Measurements from ENCODE around the gene UNC5CL. TPM values are rescaled to one million over a fixed set of nuclear protein-coding genes. Genes with fewer than 3 reads are reported as not detected.
A peak's percentile ranks its signal among the peaks of the same experiment; 100 is the strongest.

Gene UNC5CL, protein sequence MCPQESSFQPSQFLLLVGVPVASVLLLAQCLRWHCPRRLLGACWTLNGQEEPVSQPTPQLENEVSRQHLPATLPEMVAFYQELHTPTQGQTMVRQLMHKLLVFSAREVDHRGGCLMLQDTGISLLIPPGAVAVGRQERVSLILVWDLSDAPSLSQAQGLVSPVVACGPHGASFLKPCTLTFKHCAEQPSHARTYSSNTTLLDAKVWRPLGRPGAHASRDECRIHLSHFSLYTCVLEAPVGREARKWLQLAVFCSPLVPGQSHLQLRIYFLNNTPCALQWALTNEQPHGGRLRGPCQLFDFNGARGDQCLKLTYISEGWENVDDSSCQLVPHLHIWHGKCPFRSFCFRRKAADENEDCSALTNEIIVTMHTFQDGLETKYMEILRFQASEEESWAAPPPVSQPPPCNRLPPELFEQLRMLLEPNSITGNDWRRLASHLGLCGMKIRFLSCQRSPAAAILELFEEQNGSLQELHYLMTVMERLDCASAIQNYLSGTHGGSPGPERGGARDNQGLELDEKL
- total RNA-seq (2014; rRNA removed; shearing (Covaris generic)) = 0.62 TPM in 1 of 2 replicates, not detected in the other

DNA sequence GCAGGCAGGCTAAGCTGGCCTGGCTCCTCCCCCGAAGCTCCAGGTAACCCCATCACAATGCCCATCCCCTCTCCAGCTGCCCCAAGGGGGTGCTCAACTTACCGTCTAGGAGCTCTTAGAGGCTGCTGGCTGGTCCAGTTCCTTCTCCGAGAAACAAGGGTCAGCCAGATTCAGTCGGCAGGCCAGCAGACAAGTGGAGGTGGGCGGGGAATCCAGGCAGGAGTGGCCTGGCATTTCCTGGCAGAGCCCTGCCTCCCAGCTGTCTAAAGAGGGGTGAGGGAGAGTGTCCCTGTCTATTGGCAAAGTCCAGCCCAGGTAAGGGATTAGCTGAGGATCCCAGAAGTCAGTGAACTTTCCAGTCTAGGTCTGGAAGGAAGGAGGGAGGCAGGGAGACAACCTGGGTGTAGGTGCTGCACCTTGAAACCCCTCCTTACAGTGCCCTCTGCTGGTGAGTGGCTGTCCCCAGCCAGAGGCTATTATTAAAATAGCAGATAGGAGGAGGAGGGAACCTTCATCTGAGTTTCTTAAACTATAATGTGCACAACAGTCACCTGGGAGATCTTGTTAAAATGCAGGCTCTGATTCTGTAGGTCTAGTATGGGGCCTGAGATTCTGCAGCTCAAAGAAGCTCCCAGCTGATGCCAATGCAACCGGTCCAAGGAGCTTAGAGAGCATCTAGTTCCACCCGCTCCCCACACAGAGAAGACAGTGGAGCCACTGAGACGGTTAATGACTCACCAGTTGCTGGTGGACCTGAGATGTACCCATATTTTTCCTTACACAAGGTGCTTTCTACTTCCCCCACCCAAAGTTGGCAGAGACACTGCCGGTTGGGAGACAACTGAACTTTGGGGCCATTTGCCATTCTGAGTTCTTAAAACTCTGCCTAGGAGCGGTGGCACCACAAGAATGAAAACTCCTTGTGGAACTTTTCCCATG is at the start of gene UNC5CL:
Gene UNC5CL (minus strand): TSS at position 162 of the 939 bp plus-strand sequence. CDS start 4,147 bp downstream, outside the sequence.
- peak; percentile 33 for DNase-seq (ENCODE audit: low spot score)

DNA sequence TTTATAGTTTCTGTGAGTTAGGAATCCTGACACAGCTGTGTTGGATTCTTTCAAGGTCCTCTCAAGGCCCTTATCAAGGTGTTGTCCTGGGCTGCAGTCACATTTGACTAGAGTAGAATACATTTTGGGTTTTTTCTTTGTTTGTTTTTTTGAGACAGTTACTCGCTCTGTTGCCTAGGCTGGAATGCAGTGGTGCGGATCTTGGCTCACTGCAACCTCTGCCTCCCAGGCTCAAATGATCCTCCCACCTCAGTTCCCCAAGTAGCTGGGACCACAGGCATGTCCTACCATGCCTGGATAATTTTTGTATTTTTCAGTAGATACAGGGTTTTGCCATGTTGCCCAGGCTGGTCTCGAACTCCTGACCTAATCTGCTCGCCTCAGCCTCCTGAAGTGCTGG is 49.4 kb upstream of the UNC5CL start:
- no peak for DNase-seq (ENCODE audit: low spot score)

DNA sequence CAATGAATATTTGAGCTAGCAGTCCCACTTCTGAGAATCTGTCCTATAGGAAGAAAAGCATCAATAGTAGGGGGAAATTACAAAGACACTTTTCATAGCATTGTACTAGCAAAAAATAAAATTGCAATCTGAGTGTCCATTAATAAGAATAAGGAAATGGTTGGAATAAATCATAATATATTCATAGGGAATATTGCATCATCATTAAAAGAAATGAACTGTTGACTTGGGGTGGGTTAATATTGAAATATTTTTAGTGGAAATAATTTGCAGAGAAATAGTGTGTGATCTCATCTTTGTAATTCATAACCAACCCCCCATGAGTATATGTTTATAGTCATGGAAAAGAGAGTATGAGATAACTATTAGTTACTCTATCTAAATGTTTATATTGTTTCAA is 46.2 kb upstream of the UNC5CL start:
- no peak for DNase-seq (ENCODE audit: low spot score)

DNA sequence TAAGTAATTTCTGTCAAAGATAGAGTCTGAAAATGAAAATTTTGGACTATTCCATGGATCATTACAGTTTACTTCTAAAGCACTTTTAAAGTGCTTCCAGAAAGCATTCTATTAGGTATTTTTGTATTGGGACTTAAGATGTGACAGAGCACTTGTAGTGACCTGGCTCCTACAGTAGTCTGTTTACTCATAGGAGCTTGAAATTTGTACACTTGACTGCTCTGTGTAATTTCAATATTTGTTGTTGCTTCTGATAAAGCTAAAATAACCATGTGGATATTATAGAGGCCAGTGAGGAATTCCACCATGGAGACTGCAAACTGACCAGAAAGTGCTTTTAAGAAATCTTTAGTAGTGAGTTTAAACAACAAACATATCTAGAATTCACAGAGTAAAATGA is 44.1 kb upstream of the UNC5CL start:
- no peak for DNase-seq (ENCODE audit: low spot score)

DNA sequence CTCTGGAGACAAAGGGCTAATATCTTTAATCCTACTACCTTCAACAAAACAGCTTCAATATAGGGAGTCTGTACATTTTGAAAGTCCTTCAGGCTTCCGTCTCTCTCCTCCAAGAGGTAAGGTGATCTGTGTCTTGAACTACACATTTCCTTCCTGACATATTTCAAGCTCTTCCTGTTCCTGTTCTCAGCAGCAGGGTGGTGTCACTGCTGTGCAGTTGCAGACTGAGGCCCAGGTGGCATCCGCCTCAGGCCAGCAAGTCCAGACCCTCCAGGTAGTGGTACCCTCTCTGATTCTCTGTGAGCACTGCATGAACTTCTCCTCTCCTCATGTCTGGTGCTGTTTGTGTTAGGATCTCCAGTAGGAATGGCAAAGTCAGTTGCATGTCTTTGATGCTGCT is 41.6 kb upstream of the UNC5CL start:
- DNase-seq (ENCODE audit: low spot score) = no peak

DNA sequence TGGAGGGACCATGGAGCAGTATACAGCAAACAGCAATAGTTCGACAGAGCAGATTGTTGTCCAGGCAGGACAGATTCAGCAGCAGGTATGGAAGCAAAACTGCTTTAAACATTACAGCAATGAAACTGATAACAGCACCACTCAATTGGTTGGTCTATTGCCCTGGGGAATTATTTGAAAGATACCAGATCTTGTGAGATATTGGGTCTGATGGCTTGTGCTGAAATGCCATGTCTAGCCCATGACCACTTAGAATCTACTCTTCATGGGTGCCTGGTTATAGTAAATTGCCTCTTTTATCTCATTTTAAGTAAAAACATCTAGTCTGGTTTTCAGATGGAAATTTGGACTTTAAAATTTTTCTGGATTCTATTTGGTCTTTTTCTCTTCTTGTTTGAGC is 40.1 kb upstream of the UNC5CL start:
- no peak for DNase-seq (ENCODE audit: low spot score)

DNA sequence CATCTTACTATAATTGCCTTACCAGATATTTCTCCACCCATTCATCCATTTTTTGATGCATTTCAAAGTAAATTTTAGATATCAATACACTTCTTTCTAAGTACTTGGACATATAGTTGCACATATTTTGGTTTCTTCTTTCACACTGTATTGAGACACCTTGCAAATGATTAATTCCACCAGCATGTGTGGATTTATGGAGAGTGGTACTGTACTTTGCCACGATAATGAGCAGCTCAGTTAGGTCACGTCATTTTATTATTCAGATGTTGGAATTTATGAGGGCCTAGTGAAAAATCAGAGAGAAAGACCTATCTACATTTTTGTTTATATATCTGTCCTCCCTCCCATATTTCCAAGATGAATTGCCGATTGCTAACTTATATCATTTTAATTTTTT is 39.1 kb upstream of the UNC5CL start:
- no peak for DNase-seq (ENCODE audit: low spot score)

DNA sequence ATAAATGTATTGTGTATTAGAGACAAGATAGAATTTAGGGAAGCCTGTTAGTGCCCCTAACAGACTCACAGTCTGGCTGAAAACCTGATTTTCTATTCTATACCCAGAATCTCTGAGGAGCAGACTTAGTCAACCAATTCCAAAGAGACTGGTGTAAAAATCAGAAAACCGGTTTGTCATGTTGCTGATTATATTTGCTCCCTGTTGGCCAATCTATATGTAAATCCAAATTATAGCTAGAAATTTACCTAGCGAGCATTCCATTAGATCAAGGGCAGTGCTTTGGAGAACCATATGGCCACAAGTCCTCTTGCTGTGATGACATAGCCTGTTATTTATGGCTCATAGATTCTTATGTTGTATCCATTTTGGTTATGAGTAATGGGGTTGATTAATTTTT is 38.5 kb upstream of the UNC5CL start:
- DNase-seq (ENCODE audit: low spot score) = no peak

DNA sequence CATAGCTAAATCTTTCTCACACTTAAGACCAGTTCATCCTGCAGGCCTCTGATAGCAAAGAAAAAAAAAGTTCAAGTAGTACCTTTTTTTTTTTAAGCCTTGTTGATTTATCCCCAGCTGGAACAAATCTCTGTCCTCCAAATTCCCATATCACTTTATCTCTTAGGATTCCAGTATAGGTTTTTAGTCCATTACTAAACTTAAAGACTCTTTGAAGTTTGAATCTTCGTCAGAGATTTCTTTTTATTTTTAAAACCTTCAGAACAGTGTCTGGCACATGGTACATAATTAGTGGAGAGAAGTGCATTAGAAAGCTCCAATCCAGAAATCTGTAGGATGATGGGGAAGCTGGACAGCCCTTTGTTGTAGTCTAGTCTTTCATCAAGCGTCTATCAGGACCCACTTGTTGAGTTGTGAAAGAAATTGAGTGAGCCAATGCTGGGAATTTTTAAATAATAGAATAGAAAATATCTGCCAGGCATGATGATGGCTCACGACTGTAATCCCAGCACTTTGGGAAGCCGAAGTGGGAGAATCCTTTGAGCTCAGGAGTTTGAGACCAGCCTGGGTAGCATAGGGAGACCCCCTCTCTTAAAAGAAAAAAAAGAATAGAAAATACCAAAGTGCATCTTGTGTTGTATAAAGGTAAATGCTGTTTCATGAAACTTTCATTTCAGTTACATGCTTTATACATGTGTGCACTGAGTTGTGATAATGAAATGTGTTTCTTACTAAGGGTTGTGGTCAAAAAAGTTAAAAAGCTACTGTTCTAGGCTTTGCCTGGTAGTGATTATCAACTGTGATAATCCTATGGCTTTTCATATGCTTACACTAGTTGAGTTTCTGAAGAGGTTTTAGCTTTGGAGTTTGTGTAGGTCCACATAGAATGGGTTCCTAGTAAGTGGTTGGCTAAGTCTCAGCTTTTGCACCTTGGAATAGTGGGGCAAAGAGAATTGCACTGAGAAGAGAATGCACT is 36.9 kb upstream of the UNC5CL start:
- DNase-seq (ENCODE audit: low spot score) = no peak

DNA sequence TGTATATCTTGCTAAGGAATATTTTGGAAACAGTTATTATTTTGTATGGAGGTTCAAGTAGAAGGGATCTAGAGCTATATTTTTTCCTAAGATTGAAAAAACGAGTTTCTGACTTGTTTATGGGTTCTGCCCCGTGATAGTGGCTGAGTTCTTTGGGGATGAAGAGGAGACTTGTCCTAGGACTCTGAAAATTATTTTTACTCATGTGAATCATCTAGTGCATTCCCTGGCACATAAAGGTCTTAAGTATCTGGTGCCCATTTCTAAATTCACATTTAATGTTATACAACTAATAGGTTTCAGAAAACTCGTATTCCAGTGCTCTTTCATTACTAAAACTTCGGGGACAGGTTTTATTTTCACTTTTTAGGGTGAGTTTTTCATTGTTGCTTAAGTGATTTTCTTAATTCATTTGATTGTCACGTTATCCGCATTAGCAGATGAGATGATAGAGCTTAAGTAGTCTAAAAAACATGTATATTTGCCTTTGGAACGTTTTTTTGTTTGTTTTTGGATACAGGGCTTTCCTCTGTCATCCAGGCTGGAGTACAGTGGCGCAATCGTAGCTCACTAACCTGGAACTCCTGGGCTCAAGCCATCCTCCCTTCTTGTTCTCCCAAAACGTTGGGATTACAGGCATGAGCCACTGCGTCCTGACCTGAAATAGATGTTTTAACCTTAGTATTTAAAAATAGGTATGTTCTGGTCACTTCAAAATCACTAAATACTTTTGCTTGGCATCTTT is 35.8 kb upstream of the UNC5CL start:
- no peak for DNase-seq (ENCODE audit: low spot score)

DNA sequence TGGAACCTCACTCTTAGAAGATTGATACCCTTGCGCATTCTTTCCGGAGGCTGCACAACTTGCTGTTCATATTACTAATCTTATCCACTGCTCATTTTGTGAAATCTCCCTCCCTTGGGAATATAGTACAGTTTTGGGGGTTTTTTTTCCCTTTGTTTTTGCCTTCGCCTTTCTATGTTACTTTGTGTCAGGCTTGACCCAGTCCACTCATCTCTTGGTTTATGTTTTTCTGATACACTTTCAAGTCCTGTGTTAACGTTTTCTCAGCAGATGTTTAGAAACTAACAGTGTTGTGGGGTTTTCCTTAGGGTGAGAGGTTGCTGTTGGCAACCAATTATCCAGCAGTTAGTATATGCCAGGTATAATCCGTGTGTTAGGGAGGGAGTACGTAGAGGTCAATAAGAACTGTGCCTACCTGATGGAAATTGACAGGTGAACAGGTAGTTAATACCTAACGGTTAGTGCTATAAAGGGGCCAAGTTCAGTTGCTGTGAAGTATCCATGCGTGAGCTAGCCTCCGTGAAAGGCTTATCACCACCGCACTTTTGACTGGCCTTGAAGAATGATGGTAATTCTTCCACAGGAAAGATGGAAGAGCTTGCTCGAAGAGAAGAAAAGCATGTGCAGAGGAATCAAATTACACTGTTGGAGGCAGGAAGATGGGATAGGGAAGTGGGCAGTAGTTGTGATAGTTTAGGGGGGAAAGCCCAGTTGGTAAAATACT is 35.1 kb upstream of the UNC5CL start:
- DNase-seq (ENCODE audit: low spot score) = peak; percentile 11

DNA sequence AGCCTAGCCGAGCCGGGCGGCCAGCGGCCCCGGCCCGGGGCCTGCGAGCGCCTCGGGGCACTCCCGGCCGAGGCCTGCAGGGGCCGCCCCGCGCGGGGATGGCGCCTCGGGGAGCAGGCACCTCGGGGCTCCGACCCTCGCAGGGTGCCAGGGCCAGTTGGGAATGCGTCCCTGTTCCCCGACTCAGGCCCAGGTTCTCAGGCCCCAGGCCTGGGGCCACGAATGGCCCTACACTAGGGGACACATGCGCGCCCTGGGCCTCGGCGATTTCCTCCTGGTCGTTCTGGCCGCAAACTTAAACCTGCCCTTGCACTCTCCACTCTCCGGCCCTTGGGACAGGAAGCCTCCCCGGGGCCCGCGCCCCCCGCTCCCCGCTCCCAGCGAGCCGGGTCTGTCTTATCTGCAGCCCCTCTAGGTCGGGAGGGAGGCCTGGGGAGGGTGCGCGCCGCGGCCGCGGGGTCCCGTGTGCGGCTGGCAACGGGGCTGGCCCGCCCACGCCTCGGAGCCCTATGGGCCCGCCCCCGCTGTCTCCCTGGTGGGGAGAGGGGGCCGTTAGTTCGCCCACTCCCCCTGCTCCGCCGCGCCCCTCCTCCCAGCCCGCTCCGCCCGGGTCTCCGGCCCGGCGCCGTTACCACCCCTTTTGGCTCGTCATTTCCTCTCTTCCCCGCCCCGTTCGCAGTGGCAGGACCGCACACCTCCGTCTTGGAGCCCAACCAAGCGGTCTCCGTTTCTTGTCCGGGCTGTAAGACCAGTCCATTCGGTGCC is 34.4 kb upstream of the UNC5CL start:
- peak; percentile 62 for DNase-seq (ENCODE audit: low spot score)

DNA sequence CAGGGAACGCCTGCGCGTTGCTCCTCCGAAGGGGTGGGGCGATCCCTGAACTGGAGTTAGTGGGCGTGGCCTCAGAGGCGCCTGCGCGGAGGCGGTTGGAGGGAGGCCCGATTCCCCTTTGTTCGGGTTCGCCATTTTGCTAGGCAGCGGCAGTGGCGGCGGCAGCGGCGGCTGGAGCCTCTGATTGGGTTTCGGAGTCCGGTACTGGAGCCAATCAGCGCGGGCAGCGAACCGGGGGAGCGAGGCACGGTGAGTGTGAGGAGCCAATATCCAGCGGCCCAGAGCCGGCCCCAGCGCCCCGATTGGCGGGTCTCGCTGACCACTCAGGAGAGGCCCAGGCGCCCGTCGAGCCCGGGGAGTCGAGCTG is 33.8 kb upstream of the UNC5CL start, which contains the start of gene NFYA:
Gene NFYA (plus strand): TSS at position 139 of the 367 bp plus-strand sequence. CDS start 6,116 bp downstream, outside the sequence.
- no peak for DNase-seq (ENCODE audit: low spot score)

DNA sequence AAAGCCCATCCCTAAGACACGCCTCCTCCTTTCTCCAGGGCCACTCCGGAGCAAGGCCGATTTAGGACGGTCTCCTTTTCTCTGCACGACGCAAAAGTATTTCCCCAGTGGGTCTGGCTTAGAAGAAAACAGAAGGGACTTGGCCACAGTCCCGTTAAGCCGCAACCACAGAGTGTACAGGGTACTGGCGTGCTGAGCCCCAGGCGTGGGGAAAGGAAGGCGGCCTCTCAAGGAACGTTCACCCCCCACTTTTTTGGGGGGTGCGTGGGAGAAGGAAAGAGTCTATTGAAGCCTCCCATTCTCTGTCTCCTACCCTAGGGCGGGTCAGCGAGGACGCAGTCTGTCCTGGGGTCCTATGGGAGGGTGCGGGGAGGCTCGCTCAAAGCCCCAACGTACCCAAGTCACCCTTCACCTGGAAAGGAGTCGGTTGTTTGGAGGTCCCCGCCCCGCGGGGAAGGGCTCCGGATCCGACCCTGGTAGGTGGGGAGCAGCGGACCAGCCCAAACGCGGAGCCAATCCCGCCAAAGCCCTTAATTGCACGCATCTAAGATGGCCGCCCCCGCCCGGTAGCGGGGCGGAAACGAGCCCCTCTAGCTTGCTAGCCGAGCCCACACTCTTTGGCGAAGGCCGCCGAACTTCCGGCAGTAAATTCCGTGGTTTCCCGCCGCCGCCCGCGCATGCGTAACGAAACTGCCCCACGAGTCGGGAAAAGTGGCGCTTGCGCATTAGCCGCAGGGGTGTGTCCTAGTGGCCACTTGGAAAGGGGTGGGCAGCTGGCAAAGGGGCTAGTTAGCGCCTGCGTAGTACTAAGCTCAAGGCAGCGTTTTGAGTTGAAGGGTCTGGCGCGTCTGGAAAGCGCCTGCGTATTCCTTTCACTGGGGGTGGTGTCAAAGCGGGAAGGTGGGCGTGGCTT is 33.2 kb upstream of the UNC5CL start, which contains the start of gene OARD1:
Gene OARD1 (minus strand): TSS at position 434 of the 913 bp plus-strand sequence. CDS start 722 bp downstream, outside the sequence.
- peak; percentile 99 for DNase-seq (ENCODE audit: low spot score)

DNA sequence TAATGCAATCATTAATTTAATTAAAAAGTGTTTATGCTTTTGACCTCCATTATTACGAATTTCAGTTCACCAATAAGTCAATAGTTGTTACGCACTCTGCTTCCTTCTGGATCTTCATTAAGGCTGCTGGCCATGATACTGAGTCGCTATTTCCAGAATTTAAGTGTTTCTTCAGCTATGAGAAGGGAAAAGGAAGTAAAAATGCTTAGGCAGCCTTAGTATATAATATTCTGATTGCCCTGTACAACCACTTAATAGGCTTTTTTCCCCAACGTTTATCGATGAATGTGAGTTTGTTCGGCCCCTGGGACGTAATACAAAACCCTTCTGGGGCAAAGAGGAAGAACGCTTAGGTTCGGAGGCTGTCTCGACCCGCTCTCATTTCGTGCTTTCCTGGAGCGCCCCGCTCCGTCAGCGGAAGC is 32.5 kb upstream of the UNC5CL start:
- no peak for DNase-seq (ENCODE audit: low spot score)

DNA sequence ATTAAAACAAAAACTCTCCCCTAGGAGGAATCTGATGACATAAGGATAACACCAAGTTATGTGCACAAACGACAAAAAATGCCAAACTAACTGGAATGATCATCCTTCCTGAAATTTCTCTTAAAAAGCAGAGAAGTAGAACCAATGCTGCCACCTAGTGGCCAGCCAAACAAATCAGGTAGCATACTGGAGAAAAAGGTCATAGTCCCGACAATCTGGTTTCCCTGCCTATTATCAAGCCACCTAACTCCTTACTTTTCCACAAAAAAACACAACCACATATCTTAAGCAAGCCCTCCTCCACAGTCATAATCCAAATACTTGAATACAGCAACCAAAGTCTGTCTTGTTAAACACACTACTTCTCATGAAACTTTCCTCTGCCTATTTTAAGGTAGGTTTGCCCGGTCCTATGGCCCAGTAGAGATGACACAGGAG is 27.9 kb upstream of the UNC5CL start:
- peak; percentile 59 for DNase-seq (ENCODE audit: low spot score)

DNA sequence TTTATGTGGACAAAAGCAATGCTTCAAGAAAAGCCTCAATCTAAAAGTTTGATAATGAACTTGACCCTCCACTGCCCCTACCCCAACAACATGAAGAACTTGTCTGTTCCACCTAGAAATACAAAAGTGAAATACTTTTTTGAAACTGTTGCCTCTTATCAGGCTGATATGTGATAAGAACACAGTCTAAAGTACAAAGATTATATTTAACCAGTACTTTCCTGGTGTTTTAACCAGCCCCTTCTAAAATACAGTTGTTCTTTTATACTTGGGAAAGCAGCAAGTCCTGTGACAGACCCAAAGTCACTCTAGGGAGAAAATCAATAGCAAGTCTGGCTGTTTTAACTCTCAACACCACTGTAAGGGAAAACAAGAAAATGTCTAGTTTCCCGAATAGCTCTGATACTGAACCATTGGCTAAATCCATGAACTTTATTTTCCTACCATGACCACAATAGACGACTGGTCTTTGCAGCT is 26.6 kb upstream of the UNC5CL start:
- no peak for DNase-seq (ENCODE audit: low spot score)

Data from A172 (cell line).